Astrocyte (in vitro differentiated cells and primary cell): ENCODE measurements around the gene SAMD9L. TPM values are rescaled to one million over a fixed set of nuclear protein-coding genes. Genes with fewer than 3 reads are reported as not detected.

ENCODE experiments used
- DNase-seq: peaks from one replicate; pipeline ENCODE4 v3.0.0-alpha.2; 2010; ENCODE audit warnings: low read depth
- FAIRE-seq: peaks from 2 replicates; lab custom pipeline; 2011; peaks lifted over from hg19 to GRCh38; lab: Jason Lieb, UNC
- H2AFZ ChIP-seq: 2 replicates; pipeline ENCODE4 v1.6.0; 2012; ENCODE audit warnings: low read depth, low read length, inconsistent platforms
- H3K27ac ChIP-seq: 2 replicates; pipeline ENCODE4 v1.5.1; 2011; ENCODE audit warnings: low read depth, low read length, inconsistent platforms
- H3K27me3 ChIP-seq: 2 replicates; pipeline ENCODE4 v1.6.0; 2011; ENCODE audit warnings: low read length, inconsistent platforms; ENCODE audit not compliant: insufficient read depth
- H3K36me3 ChIP-seq: 2 replicates; pipeline ENCODE4 v1.5.1; 2011; ENCODE audit warnings: low read length, inconsistent platforms; ENCODE audit not compliant: insufficient read depth
- H3K4me1 ChIP-seq: 2 replicates; pipeline ENCODE4 v1.5.1; 2011; ENCODE audit warnings: low read length, inconsistent platforms; ENCODE audit not compliant: insufficient read depth
- H3K4me2 ChIP-seq: 2 replicates; pipeline ENCODE4 v1.6.0; 2012; ENCODE audit warnings: low read length, inconsistent platforms
- H3K4me3 ChIP-seq: 2 replicates; pipeline ENCODE4 v1.5.1; 2011; ENCODE audit warnings: low read depth, mild to moderate bottlenecking, low read length, inconsistent platforms; ENCODE audit not compliant: insufficient read depth
- H3K79me2 ChIP-seq: 2 replicates; pipeline ENCODE4 v1.6.0; 2012; ENCODE audit warnings: mild to moderate bottlenecking, low read length, inconsistent platforms; ENCODE audit not compliant: insufficient read depth
- H3K9ac ChIP-seq: 2 replicates; pipeline ENCODE4 v1.6.0; 2012; ENCODE audit warnings: mild to moderate bottlenecking, low read length, inconsistent platforms
- H3K9me3 ChIP-seq: 2 replicates; pipeline ENCODE4 v1.5.1; 2012; ENCODE audit warnings: low read depth, mild to moderate bottlenecking, low read length, inconsistent platforms; ENCODE audit not compliant: insufficient read depth
- H4K20me1 ChIP-seq: 2 replicates; pipeline ENCODE4 v1.6.0; 2012; ENCODE audit warnings: low read length, inconsistent platforms; ENCODE audit not compliant: insufficient read depth
- H3K27ac Mint-ChIP-seq: one replicate; pipeline ENCODE4 v1.8.0; 2021; ENCODE audit warnings: mild to moderate bottlenecking, mixed read lengths; ENCODE audit not compliant: unreplicated experiment
- H3K27me3 Mint-ChIP-seq: one replicate; pipeline ENCODE4 v1.8.0; 2021; ENCODE audit warnings: low read depth, mixed read lengths; ENCODE audit not compliant: unreplicated experiment
- H3K36me3 Mint-ChIP-seq: one replicate; pipeline ENCODE4 v1.8.0; 2021; ENCODE audit warnings: low read depth, mixed read lengths; ENCODE audit not compliant: unreplicated experiment
- H3K4me1 Mint-ChIP-seq: one replicate; pipeline ENCODE4 v1.8.0; 2021; ENCODE audit warnings: low read depth, mixed read lengths; ENCODE audit not compliant: unreplicated experiment
- H3K4me3 Mint-ChIP-seq: one replicate; pipeline ENCODE4 v1.8.0; 2021; ENCODE audit warnings: mild to moderate bottlenecking, moderate library complexity, mixed read lengths; ENCODE audit not compliant: unreplicated experiment
- H3K9me3 Mint-ChIP-seq: one replicate; pipeline ENCODE4 v1.8.0; 2021; ENCODE audit warnings: mild to moderate bottlenecking, mixed read lengths; ENCODE audit not compliant: unreplicated experiment
- CTCF ChIP-seq: IDR thresholded peaks from 2 replicates; pipeline ENCODE4 v1.5.1; 2011; ENCODE audit warnings: low read depth, mild to moderate bottlenecking, inconsistent platforms, low read length, moderate library complexity; ENCODE audit not compliant: insufficient read depth
- EZH2 ChIP-seq: IDR thresholded peaks from 2 replicates; pipeline ENCODE4 v1.6.1; 2012; ENCODE audit warnings: mild to moderate bottlenecking, low read length, inconsistent platforms; ENCODE audit not compliant: insufficient read depth
- total RNA-seq: library from RNA; stranded (reverse); gene quantifications from 2 replicates; pipeline ENCODE4 v1.2.1, GENCODE V29; 2021

SAMD9L gene
- total RNA-seq, 1 donor from 2014 or later = 45.2 TPM

GRCh38 chr7:93142127-93142526 lies 6.1 kb downstream of the SAMD9L start:
- TF ChIP-seq EZH2 (no peak), CTCF (no peak)
- no peak for FAIRE-seq
- no peak overlapping the region for H3K9ac ChIP-seq
- peaks cover 11% of the 10 kb centered on the region for H3K4me1 Mint-ChIP-seq
- H3K36me3 ChIP-seq = no peaks in the 10 kb centered on the region
- no peak overlapping the region for H3K27ac Mint-ChIP-seq
- no peak overlapping the region for H3K27ac ChIP-seq
- peaks cover 6% of the 10 kb centered on the region for H3K9me3 Mint-ChIP-seq
- no peak overlapping the region for H3K4me3 ChIP-seq
- no peaks in the 10 kb centered on the region for H3K27me3 Mint-ChIP-seq
- no peak overlapping the region for H2AFZ ChIP-seq
- no peak overlapping the region for H3K4me2 ChIP-seq
- no peaks in the 10 kb centered on the region for H3K9me3 ChIP-seq
- H3K4me3 Mint-ChIP-seq = no peak overlapping the region
- no peaks in the 10 kb centered on the region for H3K79me2 ChIP-seq
- H3K4me1 ChIP-seq = no peaks in the 10 kb centered on the region
- H4K20me1 ChIP-seq = no peaks in the 10 kb centered on the region
- H3K36me3 Mint-ChIP-seq = peaks cover 31% of the 10 kb centered on the region
- H3K27me3 ChIP-seq = no peaks in the 10 kb centered on the region
- DNase-seq = no peak

GRCh38 chr7:93140582-93141191 lies 7.5 kb downstream of the SAMD9L start:
- peaks cover under 1% of the 10 kb centered on the region for H3K4me1 Mint-ChIP-seq
- no peak overlapping the region for H3K9ac ChIP-seq

More at GRCh38 chr7:93140582-93141191, 7.5 kb downstream of the SAMD9L start:
- Histone ChIP-seq H3K79me2 (no peaks in the 10 kb centered on the region), H3K9me3 (no peaks in the 10 kb centered on the region), H3K27me3 (no peaks in the 10 kb centered on the region), H3K4me1 (no peaks in the 10 kb centered on the region), H4K20me1 (no peaks in the 10 kb centered on the region), H2AFZ (no peak overlapping the region), H3K36me3 (no peaks in the 10 kb centered on the region), H3K4me2 (no peak overlapping the region), H3K4me3 (no peak overlapping the region), H3K27ac (no peak overlapping the region)
- Mint-ChIP-seq H3K27ac (no peak overlapping the region), H3K4me3 (no peak overlapping the region), H3K36me3 (peaks cover 33% of the 10 kb centered on the region), H3K9me3 (peaks cover 7% of the 10 kb centered on the region), H3K27me3 (peaks cover 1% of the 10 kb centered on the region)
- DNase-seq = no peak
- no peak for FAIRE-seq
- no peak for TF ChIP-seq CTCF
- no peak for TF ChIP-seq EZH2
